ENCODE measurements around the gene LCP2. TPM values are rescaled to one million over a fixed set of nuclear protein-coding genes. Genes with fewer than 3 reads are reported as not detected.
A peak's percentile ranks its signal among the peaks of the same experiment; 100 is the strongest.

LCP2 gene
- total and polyA plus RNA-seq, 2 of the 4 experiments (the other 2 are of a cell fraction) = not detected

DNA sequence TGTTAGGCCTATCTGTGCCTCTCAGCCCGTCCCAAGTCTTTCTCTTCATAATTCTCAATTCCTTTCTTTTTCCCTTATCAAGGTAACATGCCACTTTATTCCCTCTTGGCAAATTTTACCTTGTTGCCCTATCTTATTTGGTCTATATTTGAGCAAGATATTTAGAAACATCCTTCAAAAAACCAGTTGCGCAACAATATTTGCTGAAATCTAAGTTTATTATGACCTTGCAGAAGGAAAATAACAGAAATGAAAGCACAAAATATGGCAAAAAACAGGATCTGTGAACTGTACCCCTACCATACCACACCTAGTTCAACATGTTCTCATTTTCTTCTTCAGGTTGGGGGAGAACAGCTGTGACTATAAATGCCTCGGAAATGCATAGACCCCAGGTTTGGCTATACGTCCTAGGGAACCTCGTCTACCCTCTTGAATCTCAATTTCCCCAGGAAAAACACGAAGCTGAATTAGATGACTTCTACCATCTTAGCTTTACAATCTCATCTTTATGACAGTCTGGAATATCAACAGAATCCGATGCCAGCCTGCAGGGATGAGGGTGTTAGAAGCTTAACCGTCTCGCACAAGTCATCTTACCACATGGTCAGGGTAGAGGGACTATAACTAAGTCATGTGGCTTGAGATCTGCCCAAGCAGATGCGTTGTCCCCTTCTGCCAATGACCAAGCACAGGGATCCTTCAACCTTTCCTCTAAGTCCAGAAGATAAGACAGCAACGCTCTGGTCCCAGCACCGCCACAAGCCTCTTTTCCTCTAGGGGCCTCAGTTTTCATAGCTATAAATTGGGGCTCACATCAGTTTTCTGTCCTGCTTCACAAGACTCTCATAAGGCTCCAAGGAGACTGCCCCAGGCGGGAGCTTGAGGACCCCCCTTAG, 1.3 kb downstream of the LCP2 start:
- Histone ChIP-seq H3K4me1 (ENCODE audit: control insufficient read depth, insufficient read depth, low read length) (no peaks in the 10 kb centered on the region), H2AFZ (replicated peaks; ENCODE audit: low read length, poor library complexity) (no peak overlapping the region), H3K9me1 (ENCODE audit: insufficient read depth, low read length) (no peaks in the 10 kb centered on the region), H3K4me3 (ENCODE audit: insufficient read depth, low read depth, low read length) (no peak overlapping the region), H3K4me2 (ENCODE audit: low read depth, low read length) (no peak overlapping the region), H2AK5ac (ENCODE audit: low read depth, low read length) (no peak overlapping the region), H2BK5ac (ENCODE audit: low read depth, low read length, poor library complexity, severe bottlenecking) (no peak overlapping the region), H3K18ac (ENCODE audit: low read depth, low read length) (no peak overlapping the region), H3K79me1 (ENCODE audit: low read depth in 1 of 2, low read length in 2 of 2) (no peaks in the 10 kb centered on the region), H4K8ac (ENCODE audit: low read depth in 2 of 2, low read length in 2 of 2) (no peak overlapping the region), H3K14ac (replicated peaks; ENCODE audit: low read depth, low read length) (no peak overlapping the region), H4K20me1 (ENCODE audit: insufficient read depth, low read length) (no peaks in the 10 kb centered on the region), H3K9ac (ENCODE audit: low read depth, low read length) (no peak overlapping the region), H2BK15ac (ENCODE audit: low read depth, low read length) (no peak overlapping the region), H3K27me3 (ENCODE audit: control insufficient read depth, insufficient read depth, low read length) (no peaks in the 10 kb centered on the region), H3K27ac (ENCODE audit: insufficient read depth, low read length) (no peak overlapping the region), H3K9me3 (ENCODE audit: control insufficient read depth, insufficient read depth, low read length) (no peaks in the 10 kb centered on the region), H2AK9ac (replicated peaks; ENCODE audit: low read depth, low read length, poor library complexity) (no peak overlapping the region), H2BK120ac (ENCODE audit: low read depth, low read length) (no peak overlapping the region), H3K36me3 (ENCODE audit: control insufficient read depth, insufficient read depth, low read length) (no peaks in the 10 kb centered on the region), H4K91ac (ENCODE audit: insufficient read depth, low read depth, low read length) (no peak overlapping the region), H4K5ac (ENCODE audit: low read depth, low read length) (no peak overlapping the region), H3K56ac (ENCODE audit: extremely low read depth, insufficient read depth, low read length) (no peak overlapping the region), H2BK20ac (ENCODE audit: low read depth, low read length) (no peak overlapping the region), H3K4ac (ENCODE audit: low read depth, low read length) (no peak overlapping the region), H3K23ac (ENCODE audit: low read depth, low read length) (no peak overlapping the region)
- no TSS peak for BruUV-seq (replicated peaks)
- dilution Hi-C loops (cut with HindIII; ENCODE audit: low sequenced_read_pairs, unreplicated experiment) = no loop called here
- ChIA-PET CTCF (no interaction called here), POLR2A (ENCODE audit: unreplicated experiment) (no interaction called here)
- intact Hi-C loops (cut with micrococcal nuclease) = no loop called here
- ATAC-seq (ENCODE audit: low read depth) (no peak), DNase-seq (no peak)
- 14% methylated on average over 1 of the region's 13 CpGs; no CpG with 5 or more reads in 1 of the 2 experiments for WGBS, 2 experiments (ENCODE audit: extremely low coverage in 2 of 2, insufficient read length in 1 of 2)
- TF ChIP-seq CHD1 (IDR thresholded peaks at IDR 0.05; ENCODE audit: low read depth, low read length) = no peak
- no peak for TF ChIP-seq RAD21 (IDR thresholded peaks at IDR 0.05; ENCODE audit: low read length)
- no peak for TF ChIP-seq MAFK (IDR thresholded peaks at IDR 0.05; ENCODE audit: low read depth, low read length)
- no peak for TF ChIP-seq RFX5 (IDR thresholded peaks at IDR 0.05; ENCODE audit: low read depth, low read length)
- no peak for TF ChIP-seq MXI1 (IDR thresholded peaks at IDR 0.05; ENCODE audit: borderline replicate concordance, low read depth, low read length)
- TF ChIP-seq CEBPB (IDR thresholded peaks at IDR 0.05; ENCODE audit: low read depth, low read length) = peak; percentile 79
- no peak for TF ChIP-seq RCOR1 (IDR thresholded peaks at IDR 0.05; ENCODE audit: insufficient replicate concordance, low read length)
- TF ChIP-seq NFE2L2 (IDR thresholded peaks at IDR 0.05; ENCODE audit: low read depth, low read length) = no peak
- no peak for TF ChIP-seq POLR2A (IDR thresholded peaks at IDR 0.05; ENCODE audit: low read depth, low read length)
- in situ Hi-C loops (cut with MboI; ENCODE audit: low sequenced_read_pairs) = no loop called here
